ENCODE measurements around the gene ABHD8. TPM values are rescaled to one million over a fixed set of nuclear protein-coding genes. Genes with fewer than 3 reads are reported as not detected.

ABHD8 gene
- total and polyA plus RNA-seq, 2 donors (not counting 1 experiment from before 2014, with no cell fraction given) = 5.2 to 7.2 TPM

DNA sequence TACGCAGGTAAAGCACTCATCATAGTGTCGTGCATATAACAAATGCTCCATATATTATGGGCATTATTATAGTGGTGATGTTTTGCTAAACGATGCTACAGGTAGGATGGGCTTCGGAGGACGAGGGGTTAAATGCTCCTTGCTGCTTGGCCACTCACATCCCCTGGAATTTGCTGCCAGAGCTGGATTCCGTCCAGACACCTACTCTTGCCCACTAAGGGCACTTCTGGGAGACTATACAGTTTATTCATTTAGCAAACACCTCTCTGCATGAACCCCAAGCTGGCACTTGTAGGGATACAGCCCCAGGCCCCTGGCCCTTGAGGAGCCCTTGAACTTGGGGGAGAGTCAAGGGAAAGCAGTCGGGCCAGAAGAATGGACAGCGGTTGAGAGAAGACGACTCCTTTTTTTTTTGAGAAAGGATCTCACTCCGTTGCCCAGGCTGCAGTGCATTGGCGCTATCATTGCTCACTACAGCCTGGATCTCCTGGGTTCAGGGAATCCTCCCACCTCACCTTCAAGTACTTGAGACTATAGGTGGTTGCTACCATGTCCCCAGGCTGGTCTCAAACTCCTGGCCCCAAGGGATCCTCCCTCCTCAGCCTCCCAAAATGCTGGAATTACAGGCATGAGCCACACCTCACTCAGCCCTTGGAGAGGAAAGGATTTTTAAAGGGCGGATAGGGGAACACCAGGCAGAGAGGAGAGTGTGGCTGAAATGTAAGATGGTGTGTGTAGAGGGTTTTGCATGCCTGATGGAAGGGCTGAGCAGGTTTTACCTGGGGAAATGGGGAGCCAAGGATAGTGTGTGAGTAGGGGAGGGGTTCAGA lies 1.4 kb upstream of the ABHD8 start:
- ATAC-seq (ENCODE audit: low read depth) = no peak

More for the DNA sequence above, 1.4 kb upstream of the ABHD8 start:
- peak overlapping the region; percentile 37 to 57 for H3K27ac ChIP-seq (ENCODE audit: low read length in 2 of 2)
- no peaks in the 10 kb centered on the region for H3K9me3 ChIP-seq (ENCODE audit: control extremely low read depth in 1 of 3, control insufficient read depth in 2 of 3, insufficient read depth in 1 of 3, low read length in 2 of 3)
- no peaks in the 10 kb centered on the region for H3K36me3 ChIP-seq (replicated peaks in 1 of 2; ENCODE audit: control extremely low read depth in 1 of 2, control insufficient read depth in 1 of 2, extremely low read depth in 1 of 2, insufficient read depth in 2 of 2, low read length in 1 of 2)
- peak overlapping the region; percentile 83 for H2AFZ ChIP-seq (ENCODE audit: insufficient read depth, low read depth, low read length, poor library complexity, severe bottlenecking)
- peaks cover 38% of the 10 kb centered on the region for H3K79me2 ChIP-seq (ENCODE audit: control insufficient read depth, insufficient read depth, low read length)
- H3K4me2 ChIP-seq (replicated peaks; ENCODE audit: low read depth, low read length, poor library complexity, severe bottlenecking) = peak overlapping the region; percentile 96
- intact Hi-C loops (cut with micrococcal nuclease) = loop anchor here (1.0 to 10.0 kb wide), 9 partner anchors 12 to 717 kb away; partner anchors contain the start of genes BABAM1, HAUS8, MYO9B and OCEL1
- H3K9me3 Mint-ChIP-seq (ENCODE audit: insufficient read depth) = no peaks in the 10 kb centered on the region
- peak overlapping the region in 2 of 5 experiments; percentile 6 to 38 for H3K4me3 ChIP-seq (ENCODE audit: control extremely low read depth in 1 of 5, extremely low read depth in 1 of 5, insufficient read depth in 1 of 5, low read depth in 2 of 5, low read length in 4 of 5)
- no peaks in the 10 kb centered on the region for H3K27me3 ChIP-seq (replicated peaks in 1 of 4; ENCODE audit: control extremely low read depth in 1 of 4, control insufficient read depth in 3 of 4, insufficient read depth in 4 of 4, low read length in 3 of 4)
- peaks cover 48% of the 10 kb centered on the region for H3K4me1 Mint-ChIP-seq
- no peak overlapping the region for H3K9ac ChIP-seq (ENCODE audit: low read length)
- WGBS (ENCODE audit: insufficient coverage) = 96% methylated on average over 3 of the region's 12 CpGs
- POLR2A ChIA-PET = interaction anchor here (0.6 to 1.5 kb wide), 17 partner anchors 12 to 1356 kb away, joined by 3 to 12 read pairs (median 7); partner anchors contain the start of genes BABAM1 and USE1
- peak overlapping the region; percentile 90 for H3K27ac Mint-ChIP-seq
- H3K4me1 ChIP-seq (ENCODE audit: control insufficient read depth in 2 of 2, insufficient read depth in 2 of 2, low read length in 2 of 2) = peaks cover 30 to 45% of the 10 kb centered on the region in 2 donors
- CTCF ChIA-PET = interaction anchor here (0.6 to 2.9 kb wide), 20 partner anchors 9 to 233 kb away, joined by 3 to 18 read pairs (median 4); partner anchors contain the start of genes ANKLE1, ANO8, BABAM1 and USE1
- TF ChIP-seq, protein P1, sequence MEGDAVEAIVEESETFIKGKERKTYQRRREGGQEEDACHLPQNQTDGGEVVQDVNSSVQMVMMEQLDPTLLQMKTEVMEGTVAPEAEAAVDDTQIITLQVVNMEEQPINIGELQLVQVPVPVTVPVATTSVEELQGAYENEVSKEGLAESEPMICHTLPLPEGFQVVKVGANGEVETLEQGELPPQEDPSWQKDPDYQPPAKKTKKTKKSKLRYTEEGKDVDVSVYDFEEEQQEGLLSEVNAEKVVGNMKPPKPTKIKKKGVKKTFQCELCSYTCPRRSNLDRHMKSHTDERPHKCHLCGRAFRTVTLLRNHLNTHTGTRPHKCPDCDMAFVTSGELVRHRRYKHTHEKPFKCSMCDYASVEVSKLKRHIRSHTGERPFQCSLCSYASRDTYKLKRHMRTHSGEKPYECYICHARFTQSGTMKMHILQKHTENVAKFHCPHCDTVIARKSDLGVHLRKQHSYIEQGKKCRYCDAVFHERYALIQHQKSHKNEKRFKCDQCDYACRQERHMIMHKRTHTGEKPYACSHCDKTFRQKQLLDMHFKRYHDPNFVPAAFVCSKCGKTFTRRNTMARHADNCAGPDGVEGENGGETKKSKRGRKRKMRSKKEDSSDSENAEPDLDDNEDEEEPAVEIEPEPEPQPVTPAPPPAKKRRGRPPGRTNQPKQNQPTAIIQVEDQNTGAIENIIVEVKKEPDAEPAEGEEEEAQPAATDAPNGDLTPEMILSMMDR (IDR thresholded peaks at IDR 0.05) = no peak
- DNase-seq = no peak
- peak overlapping the region; percentile 91 for H3K4me3 Mint-ChIP-seq
- peaks cover 2% of the 10 kb centered on the region for H4K20me1 ChIP-seq (ENCODE audit: control insufficient read depth, insufficient read depth, low read length, poor library complexity, severe bottlenecking)
- H3K27me3 Mint-ChIP-seq = no peaks in the 10 kb centered on the region
